ENCODE data around the gene MAPT.

The MAPT gene

DNA sequence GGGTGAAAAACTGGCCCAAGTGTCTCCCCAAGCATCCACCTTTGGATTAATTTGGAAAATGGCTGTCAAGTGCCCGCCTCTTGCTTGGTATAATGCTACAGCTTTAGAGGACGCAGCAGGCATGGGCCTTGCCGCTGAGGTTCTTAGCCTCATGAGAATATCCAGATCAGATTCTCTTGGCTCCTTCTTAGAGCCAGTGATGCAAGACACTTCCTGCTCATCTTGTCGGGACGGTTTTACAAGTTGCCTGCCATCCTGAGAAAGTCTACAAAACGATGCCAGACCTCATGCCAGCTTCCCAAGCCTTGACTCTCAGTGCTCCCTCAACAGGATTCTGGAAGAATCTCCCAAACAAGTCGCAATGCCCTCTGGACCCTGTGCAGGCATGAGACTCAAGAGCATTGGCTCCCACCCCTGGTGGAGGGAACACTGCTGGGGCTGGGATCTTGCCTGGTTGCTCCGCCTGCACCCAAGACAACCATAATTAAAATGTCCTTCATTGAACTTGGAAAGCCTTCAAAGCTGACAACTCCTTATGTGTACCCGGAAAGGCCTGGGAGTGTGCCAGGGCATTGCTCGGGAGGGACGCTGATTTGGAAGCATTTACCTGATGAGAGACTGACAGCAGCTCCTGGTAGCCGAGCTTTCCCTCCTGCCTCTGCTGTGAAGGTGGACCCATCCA is 78.9 kb downstream of the MAPT start:
- Histone ChIP-seq H3K27me3 (ENCODE audit: insufficient read depth, low read length, poor library complexity) (no peaks in the 10 kb centered on the region), H3K4me1 (ENCODE audit: insufficient read depth, low read length) (no peaks in the 10 kb centered on the region), H3K27ac (ENCODE audit: low read length) (no peak overlapping the region), H3K9ac (ENCODE audit: low read depth, low read length) (no peak overlapping the region), H3K9me3 (ENCODE audit: insufficient read depth, low read length, severe bottlenecking) (no peaks in the 10 kb centered on the region), H4K20me1 (ENCODE audit: insufficient read depth, low read length) (no peaks in the 10 kb centered on the region), H3K4me3 (ENCODE audit: low read depth in 1 of 2, low read length in 2 of 2) (no peak overlapping the region), H3K79me2 (ENCODE audit: insufficient read depth, low read length) (no peaks in the 10 kb centered on the region), H2AFZ (ENCODE audit: low read depth, low read length) (no peak overlapping the region), H3K4me2 (ENCODE audit: insufficient read depth, low read length) (no peak overlapping the region), H3K36me3 (ENCODE audit: insufficient read depth, low read length) (no peaks in the 10 kb centered on the region)
- DNase-seq (no peak), ATAC-seq (ENCODE audit: insufficient read depth, low read depth) (no peak)
- TF ChIP-seq, protein P1, sequence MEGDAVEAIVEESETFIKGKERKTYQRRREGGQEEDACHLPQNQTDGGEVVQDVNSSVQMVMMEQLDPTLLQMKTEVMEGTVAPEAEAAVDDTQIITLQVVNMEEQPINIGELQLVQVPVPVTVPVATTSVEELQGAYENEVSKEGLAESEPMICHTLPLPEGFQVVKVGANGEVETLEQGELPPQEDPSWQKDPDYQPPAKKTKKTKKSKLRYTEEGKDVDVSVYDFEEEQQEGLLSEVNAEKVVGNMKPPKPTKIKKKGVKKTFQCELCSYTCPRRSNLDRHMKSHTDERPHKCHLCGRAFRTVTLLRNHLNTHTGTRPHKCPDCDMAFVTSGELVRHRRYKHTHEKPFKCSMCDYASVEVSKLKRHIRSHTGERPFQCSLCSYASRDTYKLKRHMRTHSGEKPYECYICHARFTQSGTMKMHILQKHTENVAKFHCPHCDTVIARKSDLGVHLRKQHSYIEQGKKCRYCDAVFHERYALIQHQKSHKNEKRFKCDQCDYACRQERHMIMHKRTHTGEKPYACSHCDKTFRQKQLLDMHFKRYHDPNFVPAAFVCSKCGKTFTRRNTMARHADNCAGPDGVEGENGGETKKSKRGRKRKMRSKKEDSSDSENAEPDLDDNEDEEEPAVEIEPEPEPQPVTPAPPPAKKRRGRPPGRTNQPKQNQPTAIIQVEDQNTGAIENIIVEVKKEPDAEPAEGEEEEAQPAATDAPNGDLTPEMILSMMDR (IDR thresholded peaks at IDR 0.05; ENCODE audit: borderline replicate concordance, extremely low read depth, low read length, poor library complexity, severe bottlenecking): no peak
- no peak for TF ChIP-seq EZH2 (IDR thresholded peaks at IDR 0.05; ENCODE audit: borderline replicate concordance, low read depth, low read length, severe bottlenecking)

DNA sequence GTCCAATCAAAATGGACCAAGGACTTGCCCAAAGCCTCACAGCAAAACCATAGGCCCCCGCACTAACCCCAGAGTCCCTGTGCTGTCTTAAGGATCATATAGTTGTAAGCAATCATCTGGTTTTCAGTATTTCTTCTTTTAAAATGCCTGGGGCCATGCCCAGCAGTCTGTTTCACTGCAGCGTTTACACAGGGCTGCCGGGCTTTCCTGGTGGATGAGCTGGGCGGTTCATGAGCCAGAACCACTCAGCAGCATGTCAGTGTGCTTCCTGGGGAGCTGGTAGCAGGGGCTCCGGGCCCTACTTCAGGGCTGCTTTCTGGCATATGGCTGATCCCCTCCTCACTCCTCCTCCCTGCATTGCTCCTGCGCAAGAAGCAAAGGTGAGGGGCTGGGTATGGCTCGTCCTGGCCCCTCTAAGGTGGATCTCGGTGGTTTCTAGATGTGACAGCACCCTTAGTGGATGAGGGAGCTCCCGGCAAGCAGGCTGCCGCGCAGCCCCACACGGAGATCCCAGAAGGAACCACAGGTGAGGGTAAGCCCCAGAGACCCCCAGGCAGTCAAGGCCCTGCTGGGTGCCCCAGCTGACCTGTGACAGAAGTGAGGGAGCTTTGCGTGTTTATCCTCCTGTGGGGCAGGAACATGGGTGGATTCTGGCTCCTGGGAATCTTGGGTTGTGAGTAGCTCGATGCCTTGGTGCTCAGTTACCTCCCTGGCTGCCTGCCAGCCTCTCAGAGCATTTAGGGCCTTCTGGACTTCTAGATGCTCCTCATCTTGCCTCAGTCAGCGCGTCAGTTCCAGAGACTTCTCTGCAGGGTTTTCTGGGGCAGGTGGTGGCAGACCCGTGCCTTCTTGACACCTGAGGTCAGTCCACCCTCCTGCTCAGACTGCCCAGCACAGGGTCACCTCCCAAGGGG is 79.8 kb downstream of the MAPT start:
- Histone ChIP-seq H3K9ac (ENCODE audit: low read depth, low read length) (no peak overlapping the region), H3K79me2 (ENCODE audit: insufficient read depth, low read length) (no peaks in the 10 kb centered on the region), H3K36me3 (ENCODE audit: insufficient read depth, low read length) (no peaks in the 10 kb centered on the region), H3K4me3 (ENCODE audit: low read depth in 1 of 2, low read length in 2 of 2) (no peak overlapping the region), H4K20me1 (ENCODE audit: insufficient read depth, low read length) (no peaks in the 10 kb centered on the region), H3K27ac (ENCODE audit: low read length) (no peak overlapping the region), H3K4me2 (ENCODE audit: insufficient read depth, low read length) (no peak overlapping the region), H3K27me3 (ENCODE audit: insufficient read depth, low read length, poor library complexity) (no peaks in the 10 kb centered on the region), H2AFZ (ENCODE audit: low read depth, low read length) (no peak overlapping the region), H3K9me3 (ENCODE audit: insufficient read depth, low read length, severe bottlenecking) (no peaks in the 10 kb centered on the region), H3K4me1 (ENCODE audit: insufficient read depth, low read length) (no peaks in the 10 kb centered on the region)
- DNase-seq (no peak), ATAC-seq (ENCODE audit: insufficient read depth, low read depth) (no peak)
- no peak for TF ChIP-seq EZH2 (IDR thresholded peaks at IDR 0.05; ENCODE audit: borderline replicate concordance, low read depth, low read length, severe bottlenecking)
- TF ChIP-seq, protein P1 (IDR thresholded peaks at IDR 0.05; ENCODE audit: borderline replicate concordance, extremely low read depth, low read length, poor library complexity, severe bottlenecking): no peak

DNA sequence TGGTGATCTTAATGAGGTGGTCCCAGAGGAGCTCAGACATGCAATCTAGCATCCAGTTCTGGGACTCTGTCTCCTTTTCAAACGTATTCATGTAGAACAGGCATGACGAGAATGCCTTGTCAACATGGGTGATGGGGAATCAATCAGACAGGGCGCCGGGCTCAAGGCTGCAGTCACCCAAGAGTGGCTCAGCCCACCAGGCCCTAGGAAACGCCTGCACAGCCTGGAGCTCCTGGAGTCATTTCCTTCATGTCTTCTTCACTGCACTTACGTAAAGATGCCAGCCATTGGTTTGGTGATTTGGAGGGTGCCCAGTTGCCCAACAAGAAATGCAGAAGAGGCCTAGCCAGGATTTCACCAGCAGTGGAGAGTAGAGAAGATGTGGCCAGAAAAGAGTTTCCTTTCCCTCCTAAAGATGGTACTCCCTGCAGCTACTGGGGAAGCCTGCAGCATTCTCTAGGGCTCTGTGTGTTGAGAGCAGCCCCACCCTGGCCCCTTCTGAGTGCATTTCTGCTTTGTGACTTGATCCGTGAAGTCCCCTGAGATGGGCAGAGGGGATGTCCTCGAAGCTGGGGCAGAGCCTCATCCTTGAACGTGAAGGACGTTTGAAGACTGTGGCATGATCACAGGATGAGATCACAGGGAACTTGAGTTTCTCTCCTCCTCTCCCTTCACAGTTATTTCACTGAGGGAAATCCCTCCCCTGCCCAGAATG is 80.7 kb downstream of the MAPT start:
- Histone ChIP-seq H3K9ac (ENCODE audit: low read depth, low read length) (no peak overlapping the region), H4K20me1 (ENCODE audit: insufficient read depth, low read length) (no peaks in the 10 kb centered on the region), H3K36me3 (ENCODE audit: insufficient read depth, low read length) (no peaks in the 10 kb centered on the region), H3K9me3 (ENCODE audit: insufficient read depth, low read length, severe bottlenecking) (no peaks in the 10 kb centered on the region), H3K27me3 (ENCODE audit: insufficient read depth, low read length, poor library complexity) (no peaks in the 10 kb centered on the region), H2AFZ (ENCODE audit: low read depth, low read length) (no peak overlapping the region), H3K4me3 (ENCODE audit: low read depth in 1 of 2, low read length in 2 of 2) (no peak overlapping the region), H3K79me2 (ENCODE audit: insufficient read depth, low read length) (no peaks in the 10 kb centered on the region), H3K4me2 (ENCODE audit: insufficient read depth, low read length) (no peak overlapping the region), H3K4me1 (ENCODE audit: insufficient read depth, low read length) (no peaks in the 10 kb centered on the region), H3K27ac (ENCODE audit: low read length) (no peak overlapping the region)
- DNase-seq: no peak
- ATAC-seq (ENCODE audit: insufficient read depth, low read depth): no peak
- no peak for TF ChIP-seq EZH2 (IDR thresholded peaks at IDR 0.05; ENCODE audit: borderline replicate concordance, low read depth, low read length, severe bottlenecking)
